IMR-90 (cell line): ENCODE measurements around the gene LMLN. TPM values are rescaled to one million over a fixed set of nuclear protein-coding genes. Genes with fewer than 3 reads are reported as not detected.

Experiments
- ATAC-seq: fragments of 200-7000 bp; cut with Tn5 transposase; 2 replicates; pipeline ENCODE4 v1.9.1; 2020; ENCODE audit warnings: low read depth, mild to moderate bottlenecking, moderate library complexity
- BruUV-seq: library from RNA; stranded (reverse); fragments of 400-500 nt; replicated peaks from 2 replicates; lab custom pipeline; 2021; lab: Mats Ljungman, UMichigan
- CTCF ChIA-PET: fragments of 300-600 bp; formaldehyde crosslinking; extraction: SDS; loops from one replicate; lab custom pipeline; 2021; ENCODE audit warnings: antibody characterized with exemption; lab: Yijun Ruan, JAX
- POLR2A ChIA-PET: fragments of 300-600 bp; sonication (Branson Sonifier 250); formaldehyde crosslinking; loops from one replicate; lab custom pipeline; 2022; ENCODE audit warnings: antibody characterized with exemption; ENCODE audit not compliant: unreplicated experiment; lab: Charles Lee
- DNase-seq: peaks from one replicate; pipeline ENCODE4 v3.0.0; 2013
- H2AFZ ChIP-seq: replicated peaks from 2 replicates; pipeline ENCODE3; 2013; ENCODE audit warnings: low read length, mild to moderate bottlenecking; ENCODE audit not compliant: poor library complexity
- H2AK5ac ChIP-seq: 2 replicates; pipeline ENCODE4 v1.6.1; 2013; ENCODE audit warnings: low read depth, low read length, inconsistent platforms
- H2AK9ac ChIP-seq: replicated peaks from 2 replicates; pipeline ENCODE3; 2013; ENCODE audit warnings: mild to moderate bottlenecking, low read depth, low read length, moderate library complexity; ENCODE audit not compliant: poor library complexity
- H2BK120ac ChIP-seq: 2 replicates; pipeline ENCODE4 v1.6.1; 2013; ENCODE audit warnings: low read depth, low read length, inconsistent platforms
- H2BK15ac ChIP-seq: 3 replicates; pipeline ENCODE4 v1.6.1; 2013; ENCODE audit warnings: low read depth, low read length, inconsistent platforms
- H2BK20ac ChIP-seq: 2 replicates; pipeline ENCODE4 v1.6.1; 2013; ENCODE audit warnings: low read depth, mild to moderate bottlenecking, inconsistent platforms, low read length, moderate library complexity
- H2BK5ac ChIP-seq: 2 replicates; pipeline ENCODE4 v1.6.1; 2013; ENCODE audit warnings: mild to moderate bottlenecking, low read depth, low read length, inconsistent platforms; ENCODE audit not compliant: poor library complexity, severe bottlenecking
- H3K14ac ChIP-seq: replicated peaks from 2 replicates; pipeline ENCODE4 v1.6.1; 2013; ENCODE audit warnings: low read depth, low read length, inconsistent platforms
- H3K18ac ChIP-seq: 2 replicates; pipeline ENCODE4 v1.6.1; 2013; ENCODE audit warnings: low read depth, low read length, control low read depth
- H3K23ac ChIP-seq: 2 replicates; pipeline ENCODE4 v1.6.1; 2013; ENCODE audit warnings: low read depth, low read length, inconsistent platforms
- H3K27ac ChIP-seq: 2 replicates; pipeline ENCODE4 v1.5.1; 2013; ENCODE audit warnings: mild to moderate bottlenecking, control low read depth, low read length; ENCODE audit not compliant: insufficient read depth
- H3K27me3 ChIP-seq: 2 replicates; pipeline ENCODE4 v1.6.1; 2013; ENCODE audit warnings: low read length; ENCODE audit not compliant: control insufficient read depth, insufficient read depth
- H3K36me3 ChIP-seq: 2 replicates; pipeline ENCODE4 v1.6.1; 2013; ENCODE audit warnings: low read length, mixed read lengths; ENCODE audit not compliant: control insufficient read depth, insufficient read depth
- H3K4ac ChIP-seq: 2 replicates; pipeline ENCODE4 v1.6.1; 2013; ENCODE audit warnings: low read depth, low read length, inconsistent platforms
- H3K4me1 ChIP-seq: 2 replicates; pipeline ENCODE4 v1.6.1; 2013; ENCODE audit warnings: low read length, mixed read lengths; ENCODE audit not compliant: control insufficient read depth, insufficient read depth
- H3K4me2 ChIP-seq: 2 replicates; pipeline ENCODE4 v1.6.1; 2013; ENCODE audit warnings: low read depth, mild to moderate bottlenecking, control low read depth, low read length, moderate library complexity
- H3K4me3 ChIP-seq: 2 replicates; pipeline ENCODE4 v1.5.1; 2013; ENCODE audit warnings: low read depth, mild to moderate bottlenecking, control low read depth, low read length, moderate library complexity; ENCODE audit not compliant: insufficient read depth
- H3K56ac ChIP-seq: 2 replicates; pipeline ENCODE4 v1.6.1; 2013; ENCODE audit warnings: low read length, inconsistent platforms; ENCODE audit not compliant: insufficient read depth; ENCODE audit errors: extremely low read depth
- H3K79me1 ChIP-seq, 2 experiments: 2 replicates each; pipeline ENCODE4 v1.6.1; 2013; ENCODE audit warnings: low read length in 2 of 2, inconsistent platforms in 1 of 2, low read depth in 1 of 2
- H3K9ac ChIP-seq: 2 replicates; pipeline ENCODE4 v1.6.1; 2013; ENCODE audit warnings: low read depth, low read length, control low read depth
- H3K9me1 ChIP-seq: 2 replicates; pipeline ENCODE4 v1.6.1; 2013; ENCODE audit warnings: low read length, inconsistent platforms; ENCODE audit not compliant: insufficient read depth
- H3K9me3 ChIP-seq: 2 replicates; pipeline ENCODE4 v1.6.1; 2013; ENCODE audit warnings: low read length; ENCODE audit not compliant: control insufficient read depth, insufficient read depth
- H4K20me1 ChIP-seq: 2 replicates; pipeline ENCODE4 v1.6.1; 2013; ENCODE audit warnings: low read length, inconsistent platforms; ENCODE audit not compliant: insufficient read depth
- H4K5ac ChIP-seq: 2 replicates; pipeline ENCODE4 v1.6.1; 2013; ENCODE audit warnings: mild to moderate bottlenecking, low read depth, low read length, control low read depth
- H4K8ac ChIP-seq, 2 experiments: 2 replicates each; pipeline ENCODE4 v1.6.1; 2013; ENCODE audit warnings: low read depth in 2 of 2, low read length in 2 of 2, control low read depth in 1 of 2, inconsistent platforms in 1 of 2
- H4K91ac ChIP-seq: 2 replicates; pipeline ENCODE4 v1.6.1; 2013; ENCODE audit warnings: low read depth, low read length, inconsistent platforms; ENCODE audit not compliant: insufficient read depth
- BHLHE40 ChIP-seq: fragments of 150-350 bp; IDR thresholded peaks from 2 replicates; pipeline ENCODE4 v1.6.1; 2016; ENCODE audit warnings: mild to moderate bottlenecking, low read depth, low read length
- CHD1 ChIP-seq: IDR thresholded peaks from 2 replicates; pipeline ENCODE4 v1.6.1; 2012; ENCODE audit warnings: low read depth, low read length, improper control_type of control experiment
- MAFK ChIP-seq: IDR thresholded peaks from 2 replicates; pipeline ENCODE4 v1.6.1; 2012; ENCODE audit warnings: low read depth, low read length, improper control_type of control experiment
- MAZ ChIP-seq: IDR thresholded peaks from 2 replicates; pipeline ENCODE4 v1.6.1; 2012; ENCODE audit warnings: low read depth, mild to moderate bottlenecking, low read length, improper control_type of control experiment, moderate library complexity, borderline replicate concordance
- MXI1 ChIP-seq: IDR thresholded peaks from 2 replicates; pipeline ENCODE4 v1.6.1; 2012; ENCODE audit warnings: low read depth, mild to moderate bottlenecking, low read length, moderate library complexity, borderline replicate concordance
- NFE2L2 ChIP-seq: fragments of 150-350 bp; IDR thresholded peaks from 2 replicates; pipeline ENCODE4 v1.6.1; 2016; ENCODE audit warnings: low read depth, mild to moderate bottlenecking, low read length
- POLR2A ChIP-seq: IDR thresholded peaks from 2 replicates; pipeline ENCODE4 v1.6.1; 2012; ENCODE audit warnings: mild to moderate bottlenecking, low read depth, low read length
- RFX5 ChIP-seq: IDR thresholded peaks from 2 replicates; pipeline ENCODE4 v1.8.0; 2012; ENCODE audit warnings: low read depth, mild to moderate bottlenecking, low read length, moderate library complexity
- SMC3 ChIP-seq: fragments of 150-350 bp; IDR thresholded peaks from 2 replicates; pipeline ENCODE4 v1.6.1; 2016; ENCODE audit warnings: low read depth, mild to moderate bottlenecking, antibody characterized with exemption, low read length, moderate library complexity
- WGBS, 2 experiments: methylation state at CpG; one replicate each; pipeline versions ENCODE4 v1.1.5 to v1.1.7; 2013; ENCODE audit warnings: missing lambda C conversion rate in 2 of 2; ENCODE audit not compliant: insufficient read length in 1 of 2; ENCODE audit errors: extremely low coverage in 2 of 2; 5-methylcytosine and 5-hydroxymethylcytosine counted together
- dilution Hi-C: fragments of 300-500 bp; cut with HindIII; formaldehyde crosslinking; loops from one replicate; pipeline ENCODE4 v1.14.3; 2018; ENCODE audit warnings: low sequenced_read_pairs; ENCODE audit not compliant: unreplicated experiment
- in situ Hi-C: fragments of 300-500 bp; cut with MboI; formaldehyde crosslinking; loops from 3 replicates; pipeline ENCODE4 v1.14.3; 2019; ENCODE audit warnings: low sequenced_read_pairs, inconsistent platforms, mixed read lengths
- intact Hi-C: fragments of 100-400 bp; cut with micrococcal nuclease; formaldehyde crosslinking; loops from 2 replicates; pipeline ENCODE4 v1.10.0; 2022
- polyA plus RNA-seq, 3 experiments: library from polyadenylated mRNA; depleted of rRNA; stranded (reverse); fragments of >200 nt; gene quantifications; 2 replicates each; pipeline ENCODE4 v1.2.3, GENCODE V29; 2012; ENCODE audit warnings: low replicate concordance in 1 of 3
- total RNA-seq: library from RNA; depleted of rRNA; stranded (reverse); fragments of >200 nt; gene quantifications from 2 replicates; pipeline ENCODE4 v1.2.3, GENCODE V29; 2012
- TF ChIP-seq, protein P1 (sequence below): fragments of 150-350 bp; IDR thresholded peaks from 2 replicates; pipeline ENCODE4 v1.6.1; 2016; ENCODE audit warnings: low read depth, mild to moderate bottlenecking, low read length, moderate library complexity, borderline replicate concordance
- TF ChIP-seq, protein P2 (sequence below): conservative IDR thresholded peaks from 2 replicates; pipeline ENCODE4 v1.5.1; 2012; ENCODE audit warnings: mild to moderate bottlenecking, low read depth, low read length, improper control_type of control experiment
- TF ChIP-seq, protein P3 (sequence below): fragments of 150-350 bp; IDR thresholded peaks from 2 replicates; pipeline ENCODE4 v1.6.1; 2017; ENCODE audit warnings: mild to moderate bottlenecking, antibody characterized with exemption, low read length, low read depth

The LMLN gene
- total and polyA plus RNA-seq, 2 of the 4 experiments (the other 2 are of a cell fraction): 3.3 to 3.9 TPM

DNA sequence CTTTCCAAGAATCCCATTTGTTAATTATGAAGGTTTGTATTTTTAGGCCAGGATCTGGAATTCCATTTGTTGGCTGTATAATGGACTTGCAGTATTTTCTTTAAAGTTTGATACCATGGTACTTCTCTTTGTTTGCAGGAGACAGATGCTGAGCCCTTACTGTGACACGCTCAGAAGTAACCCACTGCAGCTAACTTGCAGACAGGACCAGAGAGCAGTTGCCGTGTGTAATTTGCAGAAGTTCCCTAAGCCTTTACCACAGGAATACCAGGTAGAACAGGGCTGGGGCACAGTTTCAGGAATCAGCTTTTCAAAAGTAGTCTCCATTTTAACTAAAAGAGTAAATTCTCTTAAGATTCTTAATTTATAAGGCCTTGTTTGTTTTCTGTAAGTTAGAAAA, 59.1 kb downstream of the LMLN start:
- no peaks in the 10 kb centered on the region for H3K79me1 ChIP-seq
- no peak overlapping the region for H3K23ac ChIP-seq
- H3K4me2 ChIP-seq: no peak overlapping the region
- dilution Hi-C loops (no loop called here), intact Hi-C loops (no loop called here), in situ Hi-C loops (no loop called here)
- no peaks in the 10 kb centered on the region for H4K20me1 ChIP-seq
- H4K91ac ChIP-seq: no peak overlapping the region
- no peak overlapping the region for H3K14ac ChIP-seq
- no peak overlapping the region for H3K18ac ChIP-seq
- no peak overlapping the region for H2AK5ac ChIP-seq
- H3K9me3 ChIP-seq: no peaks in the 10 kb centered on the region
- POLR2A ChIA-PET: no interaction called here
- no peak overlapping the region for H4K5ac ChIP-seq
- H3K4me3 ChIP-seq: no peak overlapping the region
- H2AK9ac ChIP-seq: no peak overlapping the region
- no peak overlapping the region for H3K27ac ChIP-seq
- H3K4ac ChIP-seq: no peak overlapping the region
- H2BK15ac ChIP-seq: no peak overlapping the region
- CTCF ChIA-PET: interaction anchor here (0.6 to 1.3 kb wide), 2 partner anchors 12 to 777 kb away, joined by 3 to 4 read pairs; no protein-coding TSS in a partner anchor
- no peak for TF ChIP-seq NFE2L2
- no peak for TF ChIP-seq CHD1
- TF ChIP-seq BHLHE40: no peak
- no peak for TF ChIP-seq RFX5
- TF ChIP-seq, protein P1, sequence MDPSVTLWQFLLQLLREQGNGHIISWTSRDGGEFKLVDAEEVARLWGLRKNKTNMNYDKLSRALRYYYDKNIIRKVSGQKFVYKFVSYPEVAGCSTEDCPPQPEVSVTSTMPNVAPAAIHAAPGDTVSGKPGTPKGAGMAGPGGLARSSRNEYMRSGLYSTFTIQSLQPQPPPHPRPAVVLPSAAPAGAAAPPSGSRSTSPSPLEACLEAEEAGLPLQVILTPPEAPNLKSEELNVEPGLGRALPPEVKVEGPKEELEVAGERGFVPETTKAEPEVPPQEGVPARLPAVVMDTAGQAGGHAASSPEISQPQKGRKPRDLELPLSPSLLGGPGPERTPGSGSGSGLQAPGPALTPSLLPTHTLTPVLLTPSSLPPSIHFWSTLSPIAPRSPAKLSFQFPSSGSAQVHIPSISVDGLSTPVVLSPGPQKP: no peak
- TF ChIP-seq, protein P2, sequence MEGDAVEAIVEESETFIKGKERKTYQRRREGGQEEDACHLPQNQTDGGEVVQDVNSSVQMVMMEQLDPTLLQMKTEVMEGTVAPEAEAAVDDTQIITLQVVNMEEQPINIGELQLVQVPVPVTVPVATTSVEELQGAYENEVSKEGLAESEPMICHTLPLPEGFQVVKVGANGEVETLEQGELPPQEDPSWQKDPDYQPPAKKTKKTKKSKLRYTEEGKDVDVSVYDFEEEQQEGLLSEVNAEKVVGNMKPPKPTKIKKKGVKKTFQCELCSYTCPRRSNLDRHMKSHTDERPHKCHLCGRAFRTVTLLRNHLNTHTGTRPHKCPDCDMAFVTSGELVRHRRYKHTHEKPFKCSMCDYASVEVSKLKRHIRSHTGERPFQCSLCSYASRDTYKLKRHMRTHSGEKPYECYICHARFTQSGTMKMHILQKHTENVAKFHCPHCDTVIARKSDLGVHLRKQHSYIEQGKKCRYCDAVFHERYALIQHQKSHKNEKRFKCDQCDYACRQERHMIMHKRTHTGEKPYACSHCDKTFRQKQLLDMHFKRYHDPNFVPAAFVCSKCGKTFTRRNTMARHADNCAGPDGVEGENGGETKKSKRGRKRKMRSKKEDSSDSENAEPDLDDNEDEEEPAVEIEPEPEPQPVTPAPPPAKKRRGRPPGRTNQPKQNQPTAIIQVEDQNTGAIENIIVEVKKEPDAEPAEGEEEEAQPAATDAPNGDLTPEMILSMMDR: no peak
- no peak for TF ChIP-seq POLR2A
- TF ChIP-seq SMC3: no peak
- TF ChIP-seq MAFK: no peak
- no peak for TF ChIP-seq MXI1
- TF ChIP-seq, protein P3, sequence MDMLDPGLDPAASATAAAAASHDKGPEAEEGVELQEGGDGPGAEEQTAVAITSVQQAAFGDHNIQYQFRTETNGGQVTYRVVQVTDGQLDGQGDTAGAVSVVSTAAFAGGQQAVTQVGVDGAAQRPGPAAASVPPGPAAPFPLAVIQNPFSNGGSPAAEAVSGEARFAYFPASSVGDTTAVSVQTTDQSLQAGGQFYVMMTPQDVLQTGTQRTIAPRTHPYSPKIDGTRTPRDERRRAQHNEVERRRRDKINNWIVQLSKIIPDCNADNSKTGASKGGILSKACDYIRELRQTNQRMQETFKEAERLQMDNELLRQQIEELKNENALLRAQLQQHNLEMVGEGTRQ: no peak
- TF ChIP-seq MAZ: no peak
- no peaks in the 10 kb centered on the region for H3K27me3 ChIP-seq
- H2BK5ac ChIP-seq: no peak overlapping the region
- no TSS peak for BruUV-seq
- ATAC-seq (no peak), DNase-seq (no peak)
- H2BK20ac ChIP-seq: no peak overlapping the region
- H3K4me1 ChIP-seq: no peaks in the 10 kb centered on the region
- H2BK120ac ChIP-seq: no peak overlapping the region
- no CpG with 5 or more reads among the region's 2 CpGs for WGBS, 2 experiments
- H3K9me1 ChIP-seq: no peaks in the 10 kb centered on the region
- H3K9ac ChIP-seq: no peak overlapping the region
- H4K8ac ChIP-seq: no peak overlapping the region
- H2AFZ ChIP-seq: no peak overlapping the region
- H3K56ac ChIP-seq: no peak overlapping the region
- no peaks in the 10 kb centered on the region for H3K36me3 ChIP-seq
